Brain pericyte (primary cell): ENCODE data around the gene SLC25A34.

Experiments used
- DNase-seq: peaks from one replicate; pipeline ENCODE4 v3.0.0-alpha.2; 2012; ENCODE audit warnings: low read depth, low spot score

Gene SLC25A34

GRCh38 chr1:15771836-15772515 is 35.9 kb downstream of the SLC25A34 start:
- DNase-seq, result no peak

GRCh38 chr1:15775706-15776105 is 39.6 kb downstream of the SLC25A34 start:
- no peak for DNase-seq

- DNase-seq, result no peak
Measured at GRCh38 chr1:15777909-15778707, 42.0 kb downstream of the SLC25A34 start.

- no peak for DNase-seq
Measured at GRCh38 chr1:15785683-15786082, 49.6 kb downstream of the SLC25A34 start.

- DNase-seq, result no peak
Measured at GRCh38 chr1:15786581-15786980, 50.5 kb downstream of the SLC25A34 start.

- DNase-seq, result no peak
Measured at GRCh38 chr1:15788624-15789301, 52.7 kb downstream of the SLC25A34 start.
